GM11168 (cell line): ENCODE results near the gene SSBP3.

Source experiments
- in situ Hi-C: fragments of 300-500 bp; cut with MboI; formaldehyde crosslinking; loops from one replicate; pipeline ENCODE4 v1.12.0; 2022; ENCODE audit warnings: low sequenced_read_pairs; ENCODE audit not compliant: unreplicated experiment

SSBP3 gene

DNA sequence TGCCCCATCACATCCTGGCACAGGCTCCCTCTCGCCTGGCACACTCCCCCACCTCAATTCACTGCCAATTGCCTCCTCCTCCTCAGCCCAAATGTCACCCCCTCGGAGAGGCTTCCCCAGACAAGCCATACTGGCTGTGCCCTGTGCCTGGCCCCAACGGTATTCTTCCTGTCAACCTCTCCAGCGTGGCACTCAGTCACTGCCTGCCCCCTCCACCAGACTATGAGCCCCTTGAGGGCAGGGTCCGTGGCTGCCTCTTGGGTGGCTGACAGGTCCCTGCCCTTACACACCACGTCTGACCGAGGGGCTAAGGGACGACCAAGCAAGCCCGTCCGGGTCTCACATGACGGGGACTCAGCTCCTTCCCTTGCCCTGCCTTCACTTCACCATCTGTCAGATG, 131.3 kb downstream of the SSBP3 start:
- in situ Hi-C loops, result no loop called here

GRCh38 chr1:54274448-54274847, 131.7 kb downstream of the SSBP3 start:
- in situ Hi-C loops, result no loop called here

DNA sequence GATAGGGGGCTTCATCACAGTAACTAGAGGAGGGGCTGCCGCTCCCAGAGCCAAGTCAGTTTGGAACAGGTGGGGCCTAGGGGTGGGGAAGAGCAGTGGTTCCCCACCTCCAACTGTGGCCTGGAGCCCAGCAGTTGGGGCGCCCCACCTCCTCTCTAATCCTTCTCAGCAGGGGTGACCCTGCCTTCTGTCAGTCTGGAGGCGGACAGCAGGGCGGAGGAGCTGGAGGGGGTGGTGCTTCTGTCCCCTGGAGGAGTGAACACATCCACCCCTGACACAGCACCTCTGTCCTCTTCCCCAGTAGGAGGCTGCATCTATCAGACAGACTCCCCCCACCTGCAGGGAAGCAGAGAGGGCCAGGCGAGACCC, 132.4 kb downstream of the SSBP3 start:
- in situ Hi-C loops, result no loop called here

DNA sequence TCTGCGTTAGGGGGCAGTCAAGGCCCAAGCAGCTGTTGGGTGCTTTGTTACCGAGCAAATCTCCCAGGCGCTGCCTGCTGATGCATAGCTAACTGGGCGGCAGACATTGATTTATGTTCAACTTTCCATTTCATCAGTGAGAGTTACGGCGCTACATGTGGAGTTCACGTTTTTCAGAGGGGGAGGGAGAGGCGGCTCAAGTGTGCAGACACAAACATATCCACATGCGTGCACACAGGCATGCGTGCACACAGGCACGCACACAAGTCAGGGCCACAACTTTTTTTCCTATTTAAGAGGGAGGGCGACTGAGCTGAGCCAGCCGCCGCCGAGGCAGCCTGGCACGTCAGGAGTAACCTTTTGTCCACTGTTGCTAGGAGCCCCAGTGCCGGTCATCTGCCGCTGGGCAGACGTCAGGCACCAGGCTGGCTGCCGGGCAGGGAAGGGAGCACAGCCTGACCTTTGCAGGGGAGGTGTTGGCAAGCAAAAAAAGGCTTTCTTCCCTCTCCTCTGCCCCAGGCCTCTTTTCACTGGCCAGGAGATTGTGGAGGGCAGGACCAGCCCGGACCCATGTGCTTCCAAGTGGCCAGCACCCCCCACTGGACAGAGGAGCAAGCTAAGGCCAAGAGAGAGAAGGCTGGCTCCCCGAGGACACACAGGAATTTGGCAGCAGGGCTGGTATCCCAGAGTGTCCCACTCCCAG, 133.0 kb downstream of the SSBP3 start:
- in situ Hi-C loops, result no loop called here

DNA sequence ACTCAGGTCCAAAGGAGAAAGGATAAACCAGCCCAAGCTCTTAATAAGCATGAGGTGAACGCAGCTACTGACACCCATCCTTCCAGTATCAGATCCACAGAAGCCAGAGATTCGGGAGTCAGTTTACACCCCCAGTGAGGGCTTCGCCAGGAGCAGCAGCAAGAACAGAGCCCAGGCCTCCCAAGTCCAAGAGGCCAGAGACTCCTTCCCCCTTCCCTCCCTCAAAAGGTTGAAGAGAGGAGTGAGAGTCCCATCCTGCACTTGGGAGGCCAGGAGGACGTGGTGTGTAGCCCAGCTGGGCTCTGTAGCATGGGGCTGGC, 133.5 kb downstream of the SSBP3 start:
- in situ Hi-C loops, result no loop called here

- in situ Hi-C loops, result no loop called here
Observed at GRCh38 chr1:54272134-54272533, 134.1 kb downstream of the SSBP3 start.

- in situ Hi-C loops, result no loop called here
Observed at GRCh38 chr1:54271341-54271740, 134.9 kb downstream of the SSBP3 start.

GRCh38 chr1:54270543-54270942, 135.7 kb downstream of the SSBP3 start:
- in situ Hi-C loops, result no loop called here

DNA sequence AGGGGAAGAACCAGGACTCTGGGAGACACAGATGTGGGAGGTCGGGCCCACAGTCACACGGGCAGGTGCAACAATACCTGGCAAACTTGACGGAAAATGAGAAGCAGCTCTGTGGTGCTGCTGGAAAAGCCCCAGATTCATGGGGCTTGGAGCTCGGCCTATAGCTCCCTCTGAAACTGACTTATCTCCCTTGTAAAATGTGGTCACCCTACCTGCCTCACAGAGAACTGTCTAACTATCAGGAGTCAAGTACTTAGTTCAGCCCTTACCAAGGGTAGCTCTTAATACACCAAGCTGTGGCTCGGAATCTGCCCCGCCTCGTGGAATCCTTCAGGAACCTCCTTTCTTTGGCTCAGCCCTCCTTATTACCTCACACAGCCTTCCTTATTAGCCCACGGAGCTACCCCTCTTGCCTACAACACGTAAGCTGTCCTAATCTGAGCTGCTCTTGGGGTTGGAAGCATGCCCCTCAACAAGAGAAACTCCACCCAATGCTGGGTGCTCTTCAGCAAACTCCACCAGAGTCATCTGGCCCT, 137.4 kb downstream of the SSBP3 start:
- in situ Hi-C loops, result no loop called here

DNA sequence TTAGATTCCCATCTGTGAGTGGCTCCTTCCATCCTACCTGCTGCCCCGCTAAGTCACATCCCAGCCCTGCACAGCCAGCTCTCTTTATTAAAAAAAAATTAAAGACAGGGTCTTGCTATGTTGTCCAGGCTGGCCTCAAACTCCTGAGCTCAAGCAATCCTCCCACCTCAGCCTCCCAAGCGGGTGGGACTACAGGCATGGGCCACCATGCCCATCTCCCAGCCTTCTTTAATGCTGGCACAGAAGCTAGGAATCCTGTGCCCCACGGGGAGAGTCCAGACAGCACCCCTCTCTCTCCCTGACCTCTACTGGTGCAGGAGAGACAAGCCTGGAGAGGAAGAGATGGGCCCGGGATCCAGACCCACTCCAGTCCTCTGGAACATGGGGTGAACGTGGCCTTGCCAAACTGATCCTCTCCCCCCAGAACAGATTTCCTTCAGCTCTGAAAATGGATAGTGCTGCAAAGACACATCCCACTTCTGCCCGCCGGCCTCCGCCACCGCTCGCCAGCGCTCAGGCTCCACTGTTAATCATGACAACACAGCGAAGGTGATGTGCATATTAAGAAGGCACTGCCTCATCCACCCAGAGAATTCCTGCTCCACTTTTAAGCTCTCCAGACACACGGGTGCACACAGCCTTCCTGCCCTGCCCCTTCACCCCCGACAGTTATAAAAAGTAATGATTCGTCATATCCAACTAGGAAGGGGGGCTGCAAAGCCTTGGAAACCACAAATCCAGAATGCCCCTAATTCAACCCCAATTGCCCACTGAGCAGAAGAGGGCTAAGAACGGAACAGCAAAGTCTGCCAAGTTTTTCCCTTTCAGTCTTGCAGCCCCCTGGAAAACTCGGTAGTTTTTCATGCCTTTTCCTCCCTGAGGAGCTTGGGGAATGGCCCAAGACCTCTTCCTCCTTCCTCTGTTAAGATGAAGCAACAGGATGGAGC, 138.1 kb downstream of the SSBP3 start:
- in situ Hi-C loops, result no loop called here

DNA sequence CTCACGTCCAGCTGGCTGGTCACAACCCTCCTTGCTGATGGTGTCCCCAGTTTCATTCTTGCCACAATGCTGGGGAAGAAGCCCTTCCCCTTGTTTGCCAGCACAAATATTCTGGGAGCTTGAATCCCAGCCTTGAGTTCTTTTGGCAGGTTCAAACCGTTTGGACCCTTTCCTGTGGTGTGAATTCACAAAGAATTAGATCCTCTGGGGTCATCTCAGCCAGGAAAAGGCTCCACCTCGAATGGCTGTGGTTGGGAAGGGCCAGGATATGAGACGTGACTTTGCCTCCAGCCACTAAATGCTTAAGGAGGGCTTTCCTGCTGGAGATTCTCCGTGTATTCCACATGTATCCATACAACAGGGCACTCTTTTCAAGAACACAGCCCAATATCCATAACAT, 139.3 kb downstream of the SSBP3 start:
- in situ Hi-C loops, result no loop called here

GRCh38 chr1:54266195-54266594, 140.0 kb downstream of the SSBP3 start:
- in situ Hi-C loops, result no loop called here

GRCh38 chr1:54265659-54266058, 140.5 kb downstream of the SSBP3 start:
- in situ Hi-C loops, result no loop called here

DNA sequence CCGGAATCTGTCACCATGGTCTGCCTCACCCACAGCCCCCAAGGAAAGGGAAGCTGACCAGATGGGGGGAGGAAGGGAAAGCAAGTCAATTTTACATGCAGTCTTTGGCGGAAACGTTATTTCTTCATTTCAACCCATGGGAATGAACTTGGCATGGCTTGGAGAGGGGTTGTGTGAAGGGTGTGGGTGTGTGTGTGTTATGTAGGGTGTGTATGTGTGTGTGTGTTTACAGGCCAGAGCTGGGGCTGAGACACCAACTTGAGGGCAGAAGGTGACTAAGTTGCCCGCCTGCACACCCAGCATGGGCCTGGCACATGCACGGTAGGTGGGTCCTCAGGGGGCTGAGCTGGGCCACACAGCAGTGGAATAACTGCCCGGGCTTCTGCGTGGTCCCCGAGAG, 141.1 kb downstream of the SSBP3 start:
- in situ Hi-C loops, result no loop called here

DNA sequence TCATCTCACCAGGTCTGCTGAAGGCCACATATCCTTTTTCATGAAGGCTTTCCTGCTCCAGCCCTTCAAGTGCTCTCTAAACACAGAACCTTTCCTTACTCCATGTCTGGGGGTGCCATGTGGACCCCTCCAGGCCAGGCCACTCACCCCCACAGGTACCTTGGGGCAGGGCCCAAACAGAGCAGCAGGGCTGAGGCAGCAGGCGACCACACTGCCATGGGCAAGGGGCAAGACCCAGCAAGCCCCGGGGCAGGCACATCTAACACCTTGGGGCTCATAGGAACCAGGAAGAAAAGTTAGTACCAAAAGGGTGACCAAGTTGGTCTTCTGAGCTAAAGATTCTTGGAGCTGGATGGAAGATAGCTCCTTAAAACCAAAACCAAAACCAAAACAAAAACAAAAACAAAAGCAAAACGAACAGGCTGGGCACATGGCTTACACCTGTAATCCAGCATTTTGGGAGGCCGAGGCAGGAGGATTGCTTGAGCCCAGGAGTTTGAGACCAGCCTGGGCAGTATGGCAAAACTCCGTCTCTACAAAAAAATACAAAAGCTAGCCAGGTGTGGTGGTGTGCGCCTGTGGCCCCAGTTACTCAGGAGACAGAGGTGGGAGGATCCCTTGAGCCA, 142.5 kb downstream of the SSBP3 start:
- in situ Hi-C loops, result no loop called here

- in situ Hi-C loops, result no loop called here
Observed at GRCh38 chr1:54262244-54262643, 143.9 kb downstream of the SSBP3 start.

GRCh38 chr1:54260810-54261209, 145.4 kb downstream of the SSBP3 start:
- in situ Hi-C loops, result no loop called here

DNA sequence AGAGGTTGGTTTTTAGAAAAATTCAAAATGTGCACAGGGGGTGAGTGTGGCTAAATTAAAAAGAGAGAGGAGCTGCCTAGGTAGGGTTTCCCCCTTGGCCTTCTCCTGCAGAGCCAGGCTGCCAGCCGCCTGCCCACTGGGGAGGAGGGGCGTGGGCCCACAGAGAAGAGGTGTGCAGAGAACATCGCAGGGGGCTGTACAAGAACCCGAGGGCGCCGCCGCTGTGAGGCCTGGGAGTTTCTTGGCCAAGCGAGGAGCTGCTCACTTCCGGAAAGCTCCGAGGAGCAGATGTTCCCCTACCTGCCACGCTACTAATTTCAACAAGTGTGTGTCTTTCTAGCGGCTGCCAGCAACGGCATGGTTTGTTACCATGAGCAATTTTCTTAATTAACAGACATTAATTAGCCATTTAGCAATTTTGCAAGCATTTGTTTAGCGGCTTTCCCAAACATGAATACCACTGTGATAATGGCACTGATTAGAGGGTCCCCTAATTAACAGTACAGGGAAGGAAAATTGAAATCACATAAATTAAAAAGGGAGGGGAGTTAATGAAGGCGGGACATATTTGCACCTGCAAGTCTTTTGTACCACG, 146.6 kb downstream of the SSBP3 start:
- in situ Hi-C loops, result no loop called here

DNA sequence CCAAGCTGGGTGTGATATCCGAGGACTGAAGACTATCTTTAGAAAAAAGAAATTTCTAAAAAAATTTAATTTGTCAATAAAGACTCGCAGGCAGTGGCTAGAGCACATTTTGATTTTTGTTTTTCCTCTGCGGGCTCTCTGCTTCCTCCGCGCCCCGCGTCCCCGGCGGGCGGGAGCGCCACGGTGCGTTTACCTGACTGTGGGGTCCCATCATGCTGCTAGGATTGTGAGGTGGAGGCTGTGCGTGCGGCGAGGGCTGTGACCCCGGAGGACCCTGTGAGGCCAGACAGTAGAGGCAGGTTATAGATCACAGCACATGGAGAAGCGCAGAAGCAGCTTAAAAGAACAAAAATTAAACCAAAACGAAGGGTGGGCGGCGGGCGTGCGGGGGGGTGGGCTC, 148.3 kb downstream of the SSBP3 start:
- in situ Hi-C loops, result no loop called here

DNA sequence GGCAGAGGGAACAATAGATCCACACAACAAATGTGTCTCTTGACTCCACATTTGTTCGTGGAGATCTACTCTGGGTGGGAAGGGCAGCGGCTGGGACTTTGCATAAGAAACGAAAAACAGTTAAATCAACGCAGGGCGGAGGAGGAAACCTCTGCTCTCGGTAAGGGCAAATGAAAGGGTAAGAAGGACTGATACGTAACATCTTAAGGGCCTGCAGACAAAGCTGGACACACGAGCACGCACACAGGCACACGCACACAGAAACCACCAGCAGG, 148.9 kb downstream of the SSBP3 start:
- in situ Hi-C loops, result no loop called here
